RWPE2 (cell line): Measurements from ENCODE around the gene NCAPH2.

Source experiments
- ATAC-seq: fragments of 200-7000 bp; cut with Tn5 transposase; 3 replicates; pipeline ENCODE4 v1.9.1; 2021; ENCODE audit warnings: low read depth
- DNase-seq: peaks from one replicate; pipeline ENCODE4 v3.0.0-alpha.2; 2020; ENCODE audit warnings: low spot score
- H3K27ac ChIP-seq: fragments of 450-650 bp; 2 replicates; pipeline ENCODE4 v1.5.1; 2017; ENCODE audit warnings: mild to moderate bottlenecking; ENCODE audit not compliant: poor library complexity, severe bottlenecking
- H3K27me3 ChIP-seq: fragments of 250-450 bp; sonication (Bioruptor Pico); 2 replicates; pipeline ENCODE4 v1.5.1; 2021; ENCODE audit warnings: mild to moderate bottlenecking, moderate library complexity; ENCODE audit not compliant: insufficient read depth, poor library complexity, severe bottlenecking
- H3K36me3 ChIP-seq: fragments of 250-450 bp; sonication (Bioruptor Pico); 2 replicates; pipeline ENCODE4 v1.5.1; 2020; ENCODE audit warnings: low read depth, mild to moderate bottlenecking, moderate library complexity
- H3K4me1 ChIP-seq: fragments of 250-450 bp; sonication (Bioruptor Pico); 2 replicates; pipeline ENCODE4 v1.5.1; 2021; ENCODE audit warnings: mild to moderate bottlenecking, moderate library complexity; ENCODE audit not compliant: insufficient read depth, poor library complexity, severe bottlenecking
- H3K4me3 ChIP-seq: fragments of 250-450 bp; sonication (Bioruptor Pico); 2 replicates; pipeline ENCODE4 v1.5.1; 2021; ENCODE audit warnings: mild to moderate bottlenecking, moderate library complexity; ENCODE audit not compliant: severe bottlenecking
- H3K9me3 ChIP-seq: fragments of 250-450 bp; sonication (Bioruptor Pico); 2 replicates; pipeline ENCODE4 v1.5.1; 2021; ENCODE audit warnings: mild to moderate bottlenecking, moderate library complexity; ENCODE audit not compliant: severe bottlenecking
- CTCF ChIP-seq: fragments of 450-650 bp; IDR thresholded peaks from one replicate; pipeline ENCODE4 v1.5.1; 2017; ENCODE audit warnings: mild to moderate bottlenecking, moderate library complexity; ENCODE audit not compliant: poor library complexity, severe bottlenecking

Gene NCAPH2

GRCh38 chr22:50562523-50563412 lies 54.7 kb downstream of the NCAPH2 start, which contains the start of gene SYCE3:
SYCE3 (minus strand) TSS chr22:50562919; CDS start chr22:50556405, 6,514 bp downstream.
- DNase-seq, result peak; percentile 98
- TF ChIP-seq CTCF, result peak; percentile 86
- Histone ChIP-seq H3K4me3 (peak within 1 kb of the TSS; percentile 39), H3K9me3 (no peaks in the 10 kb centered on the region), H3K36me3 (no peaks in the 10 kb centered on the region), H3K27me3 (no peaks in the 10 kb centered on the region), H3K4me1 (no peaks in the 10 kb centered on the region), H3K27ac (no peak within 1 kb of the TSS)
- ATAC-seq, result peak; percentile 94

GRCh38 chr22:50563413-50564160 lies 55.6 kb downstream of the NCAPH2 start:
- H3K36me3 ChIP-seq, result no peaks in the 10 kb centered on the region
- peak; percentile 15; the same call in 2 of the 3 replicates for ATAC-seq
- H3K9me3 ChIP-seq, result no peaks in the 10 kb centered on the region
- H3K27me3 ChIP-seq, result no peaks in the 10 kb centered on the region
- H3K27ac ChIP-seq, result no peak overlapping the region
- no peak for TF ChIP-seq CTCF
- DNase-seq, result no peak
- peak overlapping the region; percentile 39 for H3K4me3 ChIP-seq
- no peaks in the 10 kb centered on the region for H3K4me1 ChIP-seq

DNA sequence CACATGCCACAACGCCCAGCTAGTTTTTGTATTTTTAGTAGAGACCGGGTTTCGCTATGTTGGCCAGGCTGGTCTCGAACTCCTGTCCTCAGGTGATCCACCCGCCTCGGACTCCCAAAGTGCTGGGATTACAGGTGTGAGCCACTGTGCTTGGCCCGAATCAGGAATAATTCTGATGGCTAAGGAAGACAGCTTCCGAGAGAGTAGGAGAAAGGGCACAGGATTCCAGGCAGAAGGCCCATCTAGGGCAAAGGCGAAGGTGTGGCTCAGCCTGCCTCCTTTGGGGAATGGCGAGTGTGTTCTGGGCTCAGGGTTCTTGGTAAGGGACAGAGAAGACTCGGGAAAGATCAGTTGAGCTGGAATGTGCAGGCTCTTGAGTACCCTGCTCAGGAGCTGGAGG lies 56.3 kb downstream of the NCAPH2 start:
- Histone ChIP-seq H3K9me3 (no peaks in the 10 kb centered on the region), H3K27ac (no peak overlapping the region), H3K4me3 (no peak overlapping the region), H3K36me3 (no peaks in the 10 kb centered on the region; the same call in 1 of the 2 replicates), H3K27me3 (no peaks in the 10 kb centered on the region), H3K4me1 (no peaks in the 10 kb centered on the region)
- no peak for TF ChIP-seq CTCF
- DNase-seq, result no peak
- no peak for ATAC-seq

DNA sequence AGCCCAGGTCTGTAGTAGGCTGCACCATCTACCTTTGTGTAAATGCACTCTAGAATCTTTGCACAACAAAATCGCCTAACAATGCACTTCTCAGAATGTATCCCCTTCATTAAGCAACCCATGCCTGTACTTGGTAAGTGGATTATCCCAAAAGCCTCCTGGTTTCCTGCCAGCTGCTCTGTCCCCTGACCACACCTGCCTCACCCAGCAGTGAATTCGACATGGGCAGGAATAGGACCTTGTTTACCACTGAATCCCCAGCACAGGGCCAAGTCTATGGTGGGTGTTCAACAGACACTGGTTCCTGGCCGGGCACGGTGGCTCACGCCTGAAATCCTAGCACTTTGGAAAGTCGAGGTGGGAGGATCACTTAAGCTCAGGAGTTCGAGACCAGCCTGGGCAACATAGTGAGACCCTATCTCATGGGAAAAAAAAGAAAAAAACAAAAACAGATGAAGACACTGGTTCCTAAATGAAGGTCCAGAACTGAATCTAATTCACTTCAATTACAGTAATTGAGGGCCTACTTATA lies 59.8 kb downstream of the NCAPH2 start:
- H3K9me3 ChIP-seq, result no peaks in the 10 kb centered on the region
- H3K4me3 ChIP-seq, result no peak overlapping the region
- no peaks in the 10 kb centered on the region for H3K27me3 ChIP-seq
- ATAC-seq (no peak), DNase-seq (no peak)
- no peaks in the 10 kb centered on the region for H3K4me1 ChIP-seq
- no peak for TF ChIP-seq CTCF
- H3K27ac ChIP-seq, result no peak overlapping the region
- H3K36me3 ChIP-seq, result peaks cover 12% of the 10 kb centered on the region
